22Rv1 (cell line): Measurements from ENCODE around the gene GOSR1.
A peak's percentile ranks its signal among the peaks of the same experiment; 100 is the strongest.

Experiments
- H3K27ac ChIP-seq: fragments of 450-650 bp; 2 replicates; pipeline ENCODE4 v1.5.1; 2017
- CTCF ChIP-seq: fragments of 450-650 bp; IDR thresholded peaks from 2 replicates; pipeline ENCODE4 v1.5.1; 2017; ENCODE audit warnings: mild to moderate bottlenecking
- ZFX ChIP-seq: fragments of 450-650 bp; IDR thresholded peaks from 2 replicates; pipeline ENCODE4 v1.6.1; 2017; ENCODE audit warnings: antibody characterized with exemption, borderline replicate concordance

GOSR1 gene

DNA sequence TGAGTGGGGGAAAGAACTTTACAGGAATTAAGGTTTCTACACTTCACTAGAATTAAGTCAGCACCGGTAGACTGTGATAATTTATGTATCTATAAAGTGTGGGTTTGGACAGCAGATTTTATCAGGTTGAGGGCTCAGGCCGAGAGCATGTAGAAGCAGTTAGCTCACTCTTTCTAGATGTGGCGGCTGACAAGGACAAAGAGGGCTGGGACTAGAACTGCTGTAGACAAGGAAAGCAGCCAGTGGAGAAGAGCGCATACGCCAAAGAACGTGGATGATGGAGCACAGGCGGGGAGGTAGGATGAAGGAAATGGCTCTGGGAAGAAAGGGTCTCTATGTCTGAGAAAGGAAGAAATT lies 504 bp upstream of the GOSR1 start:
- H3K27ac ChIP-seq = peak overlapping the region; percentile 66
- TF ChIP-seq ZFX (no peak), CTCF (no peak)

DNA sequence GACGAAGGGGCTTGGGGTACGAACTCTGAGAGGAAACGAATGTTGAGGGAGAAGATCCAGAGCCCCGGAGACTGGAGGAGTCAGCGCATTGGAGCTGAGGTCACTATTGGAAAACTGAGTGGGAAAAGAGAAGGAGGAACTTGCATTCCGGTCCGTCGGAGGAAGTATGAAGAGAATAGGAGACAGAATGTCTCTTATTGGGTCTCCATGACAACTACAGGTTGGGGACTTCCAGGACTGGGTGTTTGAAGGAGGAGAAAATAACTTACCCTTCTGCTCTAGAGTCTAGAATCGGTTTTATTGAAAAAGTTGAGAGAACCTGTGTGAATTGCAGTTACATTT lies 537 bp downstream of the GOSR1 start:
- TF ChIP-seq ZFX (no peak), CTCF (no peak)
- peak overlapping the region; percentile 66 for H3K27ac ChIP-seq

- TF ChIP-seq ZFX (no peak), CTCF (no peak)
- H3K27ac ChIP-seq = no peak overlapping the region
Measured at GRCh38 chr17:30482555-30482954, 5.3 kb downstream of the GOSR1 start.

GRCh38 chr17:30483159-30483558 lies 6.0 kb downstream of the GOSR1 start:
- TF ChIP-seq CTCF (no peak), ZFX (no peak)

DNA sequence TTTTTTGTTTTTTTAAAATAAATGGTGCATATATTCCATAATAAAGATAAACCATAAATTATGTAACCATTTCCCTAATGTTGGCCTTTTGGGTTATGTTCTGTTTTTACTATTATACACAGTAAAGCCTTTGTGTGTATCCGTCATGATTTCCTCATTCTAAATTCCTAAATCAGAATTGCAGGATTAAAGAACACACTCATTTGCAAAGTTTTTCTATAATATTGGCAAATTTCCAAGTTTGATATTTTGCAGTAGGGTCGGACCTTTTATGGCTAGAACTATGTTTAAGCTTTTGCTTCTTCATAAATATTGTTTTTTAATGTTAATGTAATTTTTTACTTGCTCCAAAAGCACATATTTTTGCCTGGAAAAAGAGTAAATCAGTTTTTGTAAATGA lies 16.6 kb downstream of the GOSR1 start:
- TF ChIP-seq ZFX (no peak), CTCF (no peak)
- no peak overlapping the region for H3K27ac ChIP-seq

More at GRCh38 chr17:30483159-30483558, 6.0 kb downstream of the GOSR1 start:
- no peak overlapping the region for H3K27ac ChIP-seq

DNA sequence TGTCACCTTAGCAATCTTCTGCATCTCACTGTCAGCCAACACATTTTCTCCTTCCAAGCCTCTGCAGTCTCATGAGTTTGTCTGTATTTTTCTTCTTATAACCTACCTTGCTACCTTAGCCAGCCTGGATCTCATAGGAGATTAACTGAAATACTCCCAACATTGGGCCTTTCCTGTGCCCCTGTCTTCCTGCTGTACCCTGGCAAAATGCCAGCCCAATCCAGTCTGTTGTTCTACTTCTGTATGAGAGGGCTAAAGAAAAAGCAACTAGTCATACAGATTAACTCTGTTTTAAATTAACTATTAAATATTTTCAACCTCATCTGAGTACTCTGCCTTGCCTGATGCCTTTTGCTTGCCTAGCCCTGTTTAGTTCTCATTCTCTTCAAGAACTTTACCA lies 18.4 kb downstream of the GOSR1 start:
- TF ChIP-seq CTCF = no peak
- no peak for TF ChIP-seq ZFX
- H3K27ac ChIP-seq = no peak overlapping the region

DNA sequence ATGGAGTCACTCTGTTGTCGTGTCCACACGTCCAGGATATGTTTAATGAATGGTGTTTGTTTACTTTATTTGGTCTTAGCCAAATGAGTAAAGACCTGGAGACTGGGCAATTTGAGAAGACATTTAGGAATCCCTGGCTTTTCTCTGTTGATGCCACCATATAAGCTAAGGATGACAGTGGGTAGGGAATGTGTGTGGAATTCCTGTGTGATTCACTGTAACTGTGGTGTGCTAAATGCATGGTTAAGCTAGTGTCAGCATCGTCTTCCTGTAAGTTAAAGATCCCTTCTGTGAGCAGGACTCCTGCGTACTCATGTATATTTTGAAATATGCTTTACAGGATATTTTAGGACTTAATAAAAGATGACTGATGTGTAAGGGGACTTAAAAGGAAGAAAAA lies 26.4 kb downstream of the GOSR1 start:
- H3K27ac ChIP-seq = no peak overlapping the region

More for the DNA sequence above, 26.4 kb downstream of the GOSR1 start:
- TF ChIP-seq ZFX (no peak), CTCF (no peak)
